Inflammatory macrophage treated with lipopolysaccharide for 1 hour (primary cell): ENCODE measurements around the gene PMPCB.
A peak's percentile ranks its signal among the peaks of the same experiment; 100 is the strongest.

ENCODE experiments used
- DNase-seq, 2 donors: peaks; one replicate each; pipeline ENCODE4 v3.0.0-alpha.2; 2020 to 2022

PMPCB gene

DNA sequence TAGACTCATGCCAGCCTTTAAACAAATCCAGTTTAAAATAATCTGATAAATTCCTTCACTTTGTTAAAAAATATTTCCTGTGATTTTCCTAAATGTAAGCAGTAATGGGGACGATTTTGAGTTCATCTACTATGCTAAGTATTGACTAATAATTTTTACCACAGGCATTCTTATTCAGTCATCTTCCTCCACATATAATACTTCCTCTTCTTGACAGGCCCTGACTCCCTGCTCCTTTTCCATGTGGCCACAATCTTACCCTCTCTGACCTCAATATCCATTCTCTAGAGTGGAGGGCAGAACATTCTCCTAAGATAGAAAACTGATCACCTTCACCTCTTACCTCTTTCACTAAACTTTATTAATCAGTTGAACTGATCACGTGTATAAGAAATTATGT lies 39.5 kb downstream of the PMPCB start:
- peak; percentile 39 to 51 for DNase-seq

DNA sequence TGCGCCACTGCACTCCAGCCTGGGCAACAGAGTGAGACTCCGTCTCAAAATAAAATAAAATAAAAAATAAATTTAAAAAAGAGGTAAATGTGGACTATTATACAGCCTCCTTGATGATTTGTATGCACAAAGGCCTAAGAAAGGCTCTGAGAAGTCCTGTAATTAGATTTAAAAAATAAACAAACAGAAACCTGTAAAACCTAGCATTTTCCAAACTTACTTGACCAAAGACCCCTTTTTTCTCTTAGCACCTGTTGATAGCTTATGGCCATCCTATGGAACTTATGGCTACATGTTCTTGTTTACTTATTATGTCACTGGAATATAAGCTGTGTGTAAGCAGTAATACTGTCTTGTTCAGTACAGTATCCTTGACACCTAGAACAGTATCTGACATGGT lies 41.6 kb downstream of the PMPCB start:
- DNase-seq: no peak

- DNase-seq: no peak
Measured at GRCh38 chr7:103341466-103341865, 44.2 kb downstream of the PMPCB start.

DNA sequence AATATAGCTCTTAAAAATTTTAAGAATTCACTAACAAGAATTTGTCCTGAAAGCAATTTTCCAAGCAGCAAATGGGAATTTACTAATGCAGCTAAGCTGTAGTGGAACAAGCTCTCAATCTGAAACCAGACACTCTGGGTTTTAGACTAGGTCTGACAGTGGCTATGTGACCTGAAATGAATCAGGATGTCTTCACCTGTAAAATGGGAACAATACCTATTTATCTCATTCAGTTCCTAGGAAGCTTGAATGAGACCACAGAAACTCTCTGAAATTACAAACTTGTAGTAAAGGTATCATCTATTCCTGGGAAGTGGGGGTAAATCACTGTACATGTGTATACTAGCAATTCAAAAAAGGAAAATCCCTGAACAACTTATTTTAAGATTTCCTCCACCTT lies 46.1 kb downstream of the PMPCB start:
- DNase-seq: no peak

DNA sequence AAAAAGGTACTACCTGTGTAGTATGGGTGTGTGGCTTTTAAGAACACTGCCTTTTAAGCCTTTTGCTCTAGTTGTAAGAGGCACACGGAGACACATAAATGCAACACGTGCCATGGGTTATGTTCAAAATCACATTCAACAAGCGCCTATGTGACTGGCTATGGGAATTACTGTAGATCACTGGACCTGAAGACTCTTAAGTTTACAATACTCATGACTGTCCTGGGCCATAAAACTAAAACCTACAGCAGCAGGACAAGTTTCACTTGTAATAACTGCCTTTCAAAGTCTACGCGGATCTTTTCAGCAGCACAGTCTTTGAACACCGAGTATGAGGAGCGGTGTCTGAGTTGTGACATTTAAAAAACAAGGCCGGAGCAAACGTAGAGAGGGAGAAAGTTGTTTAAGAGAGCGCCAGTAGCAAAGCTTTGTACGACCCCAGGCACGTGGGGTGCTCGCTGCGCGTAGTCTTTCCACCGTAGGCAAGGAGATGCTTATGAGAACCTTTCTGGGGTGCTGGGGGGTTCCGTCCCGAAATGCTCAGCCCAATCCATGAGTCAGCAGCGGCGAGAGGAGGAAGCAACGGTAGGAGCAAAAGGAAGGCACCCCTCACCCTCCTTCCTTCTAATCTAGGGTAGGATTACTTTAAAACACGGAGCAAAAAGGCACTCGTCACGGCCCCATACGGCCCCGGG lies 46.7 kb downstream of the PMPCB start:
- peak; percentile 26 to 33 for DNase-seq

DNA sequence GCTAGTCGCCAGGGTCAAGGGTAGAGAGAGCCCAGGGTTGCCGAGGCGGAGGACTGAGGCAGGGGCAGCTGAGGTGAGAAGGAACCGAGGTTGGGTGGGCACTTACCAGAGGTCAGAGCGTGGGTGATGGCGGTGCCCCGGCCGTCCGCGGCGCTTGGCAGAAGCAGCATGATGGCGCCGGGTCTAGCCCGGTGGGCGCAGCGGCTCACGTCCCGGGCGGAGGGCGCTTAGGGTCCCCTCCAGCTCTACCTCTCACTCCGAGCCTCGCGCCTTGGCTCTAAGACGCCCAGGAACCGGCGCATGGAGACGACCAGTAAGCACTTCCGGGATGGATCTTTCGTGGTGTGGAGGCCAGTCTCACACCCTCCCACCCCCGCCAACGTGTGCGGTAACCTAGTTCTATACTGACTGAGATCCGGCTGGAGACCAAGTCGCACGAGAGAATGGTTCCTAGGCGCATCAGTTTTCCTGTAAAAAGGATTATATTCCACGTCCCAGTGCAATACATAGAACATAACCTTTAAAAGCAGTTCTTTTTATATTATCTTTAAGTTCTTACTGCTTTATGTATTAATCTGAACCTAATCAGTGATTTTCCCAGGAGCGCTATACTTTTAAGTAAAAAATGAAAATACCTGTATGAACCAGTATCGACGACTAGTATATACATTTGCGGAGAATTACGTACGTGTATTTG lies 47.4 kb downstream of the PMPCB start, which contains the start of gene DNAJC2:
DNAJC2 (minus strand) TSS at position 315 of the 697 bp plus-strand sequence; CDS start at position 170, 145 bp downstream.
- peak; percentile 85 to 91 for DNase-seq

DNA sequence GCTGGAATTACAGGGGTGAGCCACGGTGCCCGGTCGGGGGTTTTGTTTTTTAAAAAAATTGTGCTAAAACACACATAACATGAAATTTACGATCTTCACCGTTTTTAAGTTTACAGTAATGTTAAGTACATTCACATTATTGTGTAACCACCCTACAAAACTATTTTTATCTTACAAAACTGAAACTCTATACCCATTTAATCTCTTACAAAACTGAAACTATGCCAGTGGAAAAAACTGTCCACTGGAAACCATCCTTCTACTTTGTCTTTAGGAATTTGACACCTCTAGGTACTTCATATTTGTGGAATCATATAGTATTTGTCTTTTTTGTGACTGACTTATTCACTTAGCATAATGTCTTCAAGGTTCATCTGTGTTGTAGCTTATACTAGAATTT lies 49.2 kb downstream of the PMPCB start:
- DNase-seq: no peak

DNA sequence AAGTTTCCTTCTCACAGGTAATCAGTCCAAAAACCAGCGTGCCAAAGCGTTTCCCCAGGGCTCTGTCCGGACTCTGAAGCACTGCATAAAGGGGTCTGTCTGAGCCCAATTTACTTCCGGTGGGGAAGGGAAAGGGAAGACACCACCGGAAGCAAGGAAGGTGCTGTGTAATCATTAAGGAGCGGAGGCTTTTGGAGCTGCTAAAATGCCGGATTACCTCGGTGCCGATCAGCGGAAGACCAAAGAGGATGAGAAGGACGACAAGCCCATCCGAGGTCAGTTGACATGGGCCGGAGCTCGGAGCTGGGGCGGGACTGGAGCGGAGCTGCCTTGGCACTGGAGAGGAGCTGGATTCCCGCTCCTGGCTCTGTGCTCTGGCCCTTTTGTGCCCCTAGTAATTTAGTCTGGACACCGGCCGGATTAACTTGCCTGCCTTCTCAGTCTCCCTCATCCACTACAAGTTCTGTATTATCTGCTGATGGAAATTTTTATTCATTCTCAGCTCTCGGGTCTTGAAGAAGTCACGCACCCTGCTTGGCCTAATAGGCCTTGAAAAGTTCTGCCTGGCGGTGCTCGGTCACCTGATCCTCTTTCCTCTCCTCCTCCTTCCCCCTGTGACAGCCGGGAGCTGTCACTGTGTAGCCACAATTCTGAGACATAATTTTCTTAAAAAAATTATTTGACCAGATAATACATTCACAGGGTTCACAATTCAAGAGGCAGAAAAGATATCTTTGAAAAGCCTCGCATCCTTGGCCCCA lies 50.5 kb downstream of the PMPCB start, which contains the start of gene PSMC2:
PSMC2 (plus strand) TSS at position 137 of the 761 bp plus-strand sequence; CDS start at position 206, 69 bp downstream.
- DNase-seq: peak; percentile 82 to 89

- DNase-seq: no peak
Measured at GRCh38 chr7:103348452-103348851, 51.2 kb downstream of the PMPCB start.

DNA sequence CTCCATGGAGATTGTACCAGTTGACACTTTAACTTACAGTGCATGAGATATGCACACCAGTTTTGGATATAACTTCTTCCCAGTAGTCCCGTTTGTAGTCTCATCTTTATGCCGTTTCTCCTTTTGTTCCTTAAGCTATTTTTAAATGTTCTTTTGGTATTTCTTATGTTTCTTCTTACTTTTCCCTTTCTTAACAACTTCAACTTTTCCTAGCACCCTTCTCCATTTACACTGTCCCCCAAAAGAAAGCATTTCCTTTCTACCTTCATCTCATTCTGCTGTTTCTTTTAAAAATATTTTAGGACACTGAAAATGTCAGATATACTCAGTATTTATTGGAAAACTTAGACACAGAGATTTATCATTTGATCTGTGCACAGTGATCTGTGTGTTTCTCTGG lies 51.7 kb downstream of the PMPCB start:
- no peak for DNase-seq

DNA sequence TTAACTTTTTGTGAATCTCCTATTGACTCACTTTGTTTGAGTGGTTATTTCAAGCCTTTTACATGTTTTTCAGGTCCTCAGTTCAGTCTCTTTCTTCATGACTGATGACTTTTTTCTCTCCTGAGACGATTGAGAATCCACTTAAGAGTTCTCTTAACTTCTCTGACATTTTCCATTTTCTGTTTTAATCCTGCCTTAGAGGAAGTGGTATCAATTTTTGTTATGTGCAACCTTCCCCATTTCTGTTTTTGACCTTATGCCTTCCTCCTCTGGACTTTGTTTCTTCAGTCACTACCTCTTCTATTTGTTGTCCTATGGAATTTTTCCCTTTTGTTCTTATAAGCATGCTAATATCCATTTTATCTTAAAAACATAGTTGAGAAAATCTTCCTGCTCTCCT lies 52.6 kb downstream of the PMPCB start:
- peak; percentile 15 to 20 for DNase-seq
